WERI-Rb-1 (cell line): ENCODE results near the gene LMO1.

Experiments used
- DNase-seq: peaks from one replicate; pipeline ENCODE4 v3.0.0-alpha.2; 2020
- H3K27ac ChIP-seq: fragments of 250-450 bp; sonication (Bioruptor Pico); 2 replicates; pipeline ENCODE4 v1.5.1; 2020; ENCODE audit warnings: mild to moderate bottlenecking, moderate library complexity
- H3K27me3 ChIP-seq: fragments of 250-450 bp; sonication (Bioruptor Pico); 2 replicates; pipeline ENCODE4 v1.5.1; 2021; ENCODE audit warnings: mild to moderate bottlenecking, low read depth, moderate library complexity; ENCODE audit not compliant: insufficient read depth, severe bottlenecking
- H3K36me3 ChIP-seq: fragments of 250-450 bp; sonication (Bioruptor Pico); 2 replicates; pipeline ENCODE4 v1.5.1; 2020; ENCODE audit warnings: mild to moderate bottlenecking, moderate library complexity
- H3K4me3 ChIP-seq: 2 replicates; pipeline ENCODE4 v1.5.1; 2011; ENCODE audit warnings: low read depth, mild to moderate bottlenecking, control low read depth, low read length
- H3K9me3 ChIP-seq: fragments of 250-450 bp; sonication (Bioruptor Pico); 2 replicates; pipeline ENCODE4 v1.5.1; 2021; ENCODE audit warnings: mild to moderate bottlenecking, moderate library complexity; ENCODE audit not compliant: severe bottlenecking
- TF ChIP-seq, protein P1 (sequence below): IDR thresholded peaks from 2 replicates; pipeline ENCODE4 v1.5.1; 2011; ENCODE audit warnings: low read depth, mild to moderate bottlenecking, control low read depth, inconsistent platforms, low read length

LMO1 gene

DNA sequence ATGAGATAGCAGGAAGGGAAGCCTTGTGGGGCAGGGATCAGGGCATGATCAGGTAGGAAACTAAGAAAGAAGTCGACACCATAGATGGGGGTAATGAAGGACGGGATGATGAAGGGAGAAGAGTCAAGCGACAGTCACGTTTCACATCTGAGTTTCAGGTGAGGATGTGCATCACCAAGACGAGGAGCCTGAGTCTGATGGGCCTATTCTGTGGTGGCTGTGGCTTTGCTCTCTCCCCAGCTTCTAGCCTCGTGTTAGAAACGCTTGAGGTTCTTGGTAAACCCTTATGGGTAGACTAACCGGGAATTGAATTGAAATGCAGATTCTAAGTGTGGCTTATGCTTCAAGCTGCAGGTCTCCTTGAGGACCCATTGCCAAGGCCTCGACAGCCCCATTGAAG is 45.6 kb upstream of the LMO1 start:
- Histone ChIP-seq H3K27me3 (no peaks in the 10 kb centered on the region), H3K27ac (no peak overlapping the region), H3K9me3 (no peaks in the 10 kb centered on the region), H3K36me3 (no peaks in the 10 kb centered on the region), H3K4me3 (no peak overlapping the region)
- DNase-seq = no peak
- TF ChIP-seq, protein P1, sequence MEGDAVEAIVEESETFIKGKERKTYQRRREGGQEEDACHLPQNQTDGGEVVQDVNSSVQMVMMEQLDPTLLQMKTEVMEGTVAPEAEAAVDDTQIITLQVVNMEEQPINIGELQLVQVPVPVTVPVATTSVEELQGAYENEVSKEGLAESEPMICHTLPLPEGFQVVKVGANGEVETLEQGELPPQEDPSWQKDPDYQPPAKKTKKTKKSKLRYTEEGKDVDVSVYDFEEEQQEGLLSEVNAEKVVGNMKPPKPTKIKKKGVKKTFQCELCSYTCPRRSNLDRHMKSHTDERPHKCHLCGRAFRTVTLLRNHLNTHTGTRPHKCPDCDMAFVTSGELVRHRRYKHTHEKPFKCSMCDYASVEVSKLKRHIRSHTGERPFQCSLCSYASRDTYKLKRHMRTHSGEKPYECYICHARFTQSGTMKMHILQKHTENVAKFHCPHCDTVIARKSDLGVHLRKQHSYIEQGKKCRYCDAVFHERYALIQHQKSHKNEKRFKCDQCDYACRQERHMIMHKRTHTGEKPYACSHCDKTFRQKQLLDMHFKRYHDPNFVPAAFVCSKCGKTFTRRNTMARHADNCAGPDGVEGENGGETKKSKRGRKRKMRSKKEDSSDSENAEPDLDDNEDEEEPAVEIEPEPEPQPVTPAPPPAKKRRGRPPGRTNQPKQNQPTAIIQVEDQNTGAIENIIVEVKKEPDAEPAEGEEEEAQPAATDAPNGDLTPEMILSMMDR = no peak

DNA sequence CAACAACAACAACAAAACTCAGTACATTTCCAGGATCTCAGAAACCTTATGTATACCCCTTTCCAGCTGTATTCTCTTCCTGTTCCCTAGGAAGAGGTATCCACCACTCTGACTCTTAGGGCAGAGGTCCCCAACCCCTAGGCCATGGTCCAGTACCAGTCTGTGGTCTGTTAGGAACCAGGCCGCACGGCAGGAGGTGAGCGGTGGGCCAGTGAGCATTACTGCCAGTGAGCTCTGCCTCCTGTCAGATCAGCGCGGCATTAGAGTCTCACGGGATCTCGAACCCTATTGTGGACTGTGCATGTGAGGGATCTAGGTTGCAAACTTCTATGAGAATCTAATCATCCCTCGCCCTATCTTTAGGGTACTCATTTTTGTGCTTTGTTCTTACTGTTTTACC is 43.9 kb upstream of the LMO1 start:
- no peaks in the 10 kb centered on the region for H3K27me3 ChIP-seq
- no peak overlapping the region for H3K4me3 ChIP-seq
- DNase-seq = no peak
- H3K9me3 ChIP-seq = peaks cover 2% of the 10 kb centered on the region
- no peak overlapping the region for H3K27ac ChIP-seq
- H3K36me3 ChIP-seq = no peaks in the 10 kb centered on the region
- TF ChIP-seq, protein P1 = no peak

DNA sequence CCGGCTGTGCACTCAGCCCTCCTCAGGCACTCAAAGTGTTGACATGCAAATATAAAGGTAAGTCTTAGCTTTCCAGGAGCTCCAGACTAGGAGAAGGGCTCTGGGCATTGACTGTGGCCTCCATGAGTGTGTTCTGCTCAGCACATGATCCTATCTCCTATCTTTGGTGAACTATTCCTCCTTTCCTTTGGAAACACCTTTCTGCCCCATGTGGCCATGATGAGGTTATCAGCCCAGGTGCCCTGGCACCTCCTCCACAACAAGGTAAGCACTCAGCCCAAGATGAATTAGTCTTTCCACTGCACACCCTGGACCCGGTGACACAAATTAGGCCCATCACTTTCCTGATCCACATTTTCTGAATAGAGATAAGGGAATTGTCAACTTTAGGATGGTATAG is 37.9 kb upstream of the LMO1 start:
- TF ChIP-seq, protein P1 = no peak
- Histone ChIP-seq H3K9me3 (peaks cover 5% of the 10 kb centered on the region), H3K4me3 (no peak overlapping the region), H3K27me3 (no peaks in the 10 kb centered on the region), H3K36me3 (no peaks in the 10 kb centered on the region), H3K27ac (no peak overlapping the region)
- no peak for DNase-seq

DNA sequence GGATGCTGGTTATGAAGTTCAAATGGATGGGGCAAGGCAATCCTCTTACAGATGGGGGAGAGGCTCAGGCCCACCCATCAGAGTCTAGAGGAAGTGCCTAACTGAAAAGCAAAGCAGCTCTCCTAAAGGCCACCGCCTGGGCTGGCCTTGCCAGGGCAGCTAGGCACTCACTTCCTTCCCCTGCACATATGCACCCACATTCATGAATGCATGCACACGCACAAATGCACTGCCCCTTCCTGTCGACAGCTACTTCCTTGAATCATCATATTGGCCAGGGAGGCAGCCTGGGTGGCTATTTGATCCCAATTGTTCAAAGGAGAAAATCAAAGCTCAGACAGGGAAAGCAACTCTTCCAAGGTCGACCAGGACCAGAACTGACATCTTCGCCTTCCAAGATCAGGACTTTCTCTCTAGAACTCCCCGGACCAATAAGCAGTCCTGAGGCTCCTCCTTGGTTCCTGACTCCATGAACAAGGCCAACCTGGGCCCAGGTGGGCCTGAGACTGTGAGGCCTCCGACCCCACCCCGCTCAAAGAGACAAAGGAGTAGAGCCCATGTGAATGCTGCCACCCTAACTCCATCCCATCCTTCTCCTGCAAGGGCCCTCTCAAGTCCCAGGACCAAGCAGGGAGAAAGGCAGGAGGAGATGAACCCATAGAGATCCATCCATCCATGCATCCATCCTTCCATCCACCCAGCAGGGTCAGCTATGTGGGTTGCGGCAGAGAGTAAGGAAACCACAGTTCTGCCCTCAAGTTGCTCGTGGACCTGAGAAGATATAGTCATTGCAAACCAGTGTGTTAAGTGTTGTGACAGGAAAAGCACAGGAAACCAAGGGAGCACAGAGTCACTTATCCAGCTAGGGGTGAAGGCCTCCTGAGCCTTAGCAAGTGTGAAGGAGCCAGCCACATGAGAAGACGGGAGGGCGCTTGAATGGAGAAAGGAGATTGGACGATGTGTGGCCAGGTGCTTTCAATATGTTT is 35.4 kb upstream of the LMO1 start:
- TF ChIP-seq, protein P1 = no peak
- Histone ChIP-seq H3K27ac (no peak overlapping the region), H3K27me3 (no peaks in the 10 kb centered on the region), H3K36me3 (no peaks in the 10 kb centered on the region), H3K9me3 (peaks cover 5% of the 10 kb centered on the region), H3K4me3 (no peak overlapping the region)
- no peak for DNase-seq

DNA sequence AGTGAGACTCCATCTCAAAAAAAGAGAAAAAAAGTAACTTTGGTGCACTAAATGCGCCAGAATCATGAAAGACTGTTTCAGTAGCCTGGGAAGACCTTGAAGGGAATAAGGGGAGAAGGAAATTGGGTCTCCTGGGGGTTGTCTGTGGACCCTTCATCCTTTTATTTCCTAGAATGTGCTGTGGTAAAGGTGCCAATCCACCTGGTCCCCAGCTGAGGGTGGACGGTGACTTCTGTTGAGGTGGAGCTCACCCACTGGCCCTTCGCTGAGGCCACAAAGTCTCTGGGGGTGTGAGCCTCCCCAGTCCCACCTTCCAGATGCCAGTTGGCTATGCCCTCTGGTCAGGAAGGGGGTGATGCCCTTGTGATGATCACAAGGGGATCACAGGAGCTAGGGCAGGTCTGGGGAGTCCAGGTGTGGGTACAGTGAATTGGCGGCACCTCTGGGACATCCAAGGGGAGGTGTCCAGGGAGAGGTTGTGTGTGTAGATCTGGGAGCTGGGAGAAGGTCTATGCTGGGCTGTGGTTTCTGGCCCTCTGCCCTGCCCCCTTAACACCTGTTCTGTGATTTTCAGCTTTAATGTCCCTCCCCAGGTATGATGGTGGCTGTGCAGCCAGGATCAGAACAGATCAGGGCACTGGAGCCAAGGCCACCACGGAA is 34.2 kb upstream of the LMO1 start:
- DNase-seq = no peak
- H3K9me3 ChIP-seq = peaks cover 3% of the 10 kb centered on the region
- no peak overlapping the region for H3K27ac ChIP-seq
- no peaks in the 10 kb centered on the region for H3K36me3 ChIP-seq
- H3K4me3 ChIP-seq = no peak overlapping the region
- TF ChIP-seq, protein P1 = no peak
- H3K27me3 ChIP-seq = no peaks in the 10 kb centered on the region
